ENCODE measurements around the gene SCN9A.
"Not testable (repeated sequence)": the region's sequence is repeated elsewhere in the genome, so short reads cannot be mapped to it uniquely, and the experiment has no call there.

Gene SCN9A

GRCh38 chr2:166375736-166376487 is at the start of gene SCN9A:
SCN9A (minus strand) TSS chr2:166375944; CDS start chr2:166311756, 64,188 bp downstream.
- no peak for DNase-seq (ENCODE audit: low read depth)

- no peak for DNase-seq (ENCODE audit: low read depth)
These were observed 49.1 kb upstream of the SCN9A start for GRCh38 chr2:166424841-166425240.

GRCh38 chr2:166419616-166419934 is 43.8 kb upstream of the SCN9A start:
- DNase-seq (ENCODE audit: low read depth), result no peak

- no peak for DNase-seq (ENCODE audit: low read depth)
These were observed 43.3 kb upstream of the SCN9A start for GRCh38 chr2:166418853-166419615.

- no peak for DNase-seq (ENCODE audit: low read depth)
These were observed 41.9 kb upstream of the SCN9A start for GRCh38 chr2:166417669-166418068.

- DNase-seq (ENCODE audit: low read depth), result no peak
These were observed 37.5 kb upstream of the SCN9A start for GRCh38 chr2:166413255-166413654.

GRCh38 chr2:166411473-166412230 is 35.9 kb upstream of the SCN9A start:
- DNase-seq (ENCODE audit: low read depth), result no peak

- DNase-seq (ENCODE audit: low read depth), result no peak
These were observed 35.2 kb upstream of the SCN9A start for GRCh38 chr2:166410828-166411472.

GRCh38 chr2:166407746-166408145 is 32.0 kb upstream of the SCN9A start:
- DNase-seq (ENCODE audit: low read depth), result not testable (repeated sequence)

GRCh38 chr2:166406374-166406773 is 30.6 kb upstream of the SCN9A start:
- DNase-seq (ENCODE audit: low read depth), result no peak

- no peak for DNase-seq (ENCODE audit: low read depth)
These were observed 29.8 kb upstream of the SCN9A start for GRCh38 chr2:166405569-166405926.

GRCh38 chr2:166404831-166405568 is 29.3 kb upstream of the SCN9A start:
- no peak for DNase-seq (ENCODE audit: low read depth)

- DNase-seq (ENCODE audit: low read depth), result no peak
These were observed 18.5 kb upstream of the SCN9A start for GRCh38 chr2:166394245-166394644.

GRCh38 chr2:166393008-166393407 is 17.3 kb upstream of the SCN9A start:
- DNase-seq (ENCODE audit: low read depth), result no peak

- no peak for DNase-seq (ENCODE audit: low read depth)
These were observed 12.8 kb upstream of the SCN9A start for GRCh38 chr2:166388481-166389070.

GRCh38 chr2:166385313-166385712 is 9.6 kb upstream of the SCN9A start:
- no peak for DNase-seq (ENCODE audit: low read depth)

GRCh38 chr2:166384774-166385173 is 9.0 kb upstream of the SCN9A start:
- DNase-seq (ENCODE audit: low read depth), result no peak

- no peak for DNase-seq (ENCODE audit: low read depth)
These were observed 6.7 kb upstream of the SCN9A start for GRCh38 chr2:166382448-166382847.

GRCh38 chr2:166380615-166381014 is 4.9 kb upstream of the SCN9A start:
- no peak for DNase-seq (ENCODE audit: low read depth)

- DNase-seq (ENCODE audit: low read depth), result no peak
These were observed 1.1 kb upstream of the SCN9A start for GRCh38 chr2:166376873-166377272.

- DNase-seq (ENCODE audit: low read depth), result no peak
These were observed 714 bp upstream of the SCN9A start for GRCh38 chr2:166376488-166376828.

Measured in stimulated activated CD4-positive, alpha-beta T cell treated with anti-CD3 and anti-CD28 coated beads, Interleukin-2, amount 100 ng/mL, for 4 hours (primary cell).